ENCODE measurements around the gene TRIM66. TPM values are rescaled to one million over a fixed set of nuclear protein-coding genes. Genes with fewer than 3 reads are reported as not detected.

Gene TRIM66
- total RNA-seq, 1 donor from 2014 or later, result 4.2 TPM

DNA sequence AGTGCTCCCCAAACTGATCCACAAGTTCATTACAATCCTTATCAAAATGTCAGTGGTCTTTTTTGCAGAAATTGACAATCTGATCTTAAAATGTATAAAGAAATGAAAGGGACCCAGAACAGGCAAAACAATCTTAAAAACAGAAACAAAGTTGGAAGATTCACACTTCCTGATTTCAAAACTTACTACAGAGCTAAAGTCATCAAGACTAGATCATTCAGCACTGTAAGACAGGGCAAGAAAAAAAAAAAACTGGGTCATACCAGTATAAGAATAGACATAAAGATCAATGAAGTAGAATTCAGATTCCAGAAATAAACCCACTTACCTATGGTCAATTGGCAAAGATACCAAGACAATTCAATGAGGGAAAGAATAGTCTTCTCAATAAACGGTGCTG is 84.0 kb downstream of the TRIM66 start:
- H3K27me3 ChIP-seq (ENCODE audit: control insufficient read depth, insufficient read depth, low read length), result no peaks in the 10 kb centered on the region

DNA sequence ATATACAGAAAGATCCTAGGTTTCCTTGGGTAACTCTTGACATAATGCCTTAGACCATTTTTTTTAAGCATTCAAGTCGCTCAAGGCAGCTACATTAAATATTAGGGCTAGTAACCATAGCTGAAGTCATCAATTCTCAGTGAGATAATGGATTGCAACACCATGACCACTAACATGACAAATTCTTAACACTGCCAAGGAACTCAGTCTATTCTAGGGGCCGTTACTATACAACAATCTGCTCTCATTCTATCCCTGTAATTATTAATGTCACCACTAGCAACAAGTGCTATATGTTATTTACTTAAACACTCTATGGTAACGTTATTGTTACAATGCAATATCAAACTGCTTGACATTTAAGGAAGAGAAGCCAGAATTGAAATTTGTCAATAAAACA is 85.3 kb downstream of the TRIM66 start:
- no peak for DNase-seq (ENCODE audit: low read depth)
- Histone ChIP-seq H3K36me3 (ENCODE audit: control insufficient read depth, insufficient read depth, low read length) (no peaks in the 10 kb centered on the region), H3K4me3 (ENCODE audit: low read depth, low read length) (no peak overlapping the region), H3K27me3 (ENCODE audit: control insufficient read depth, insufficient read depth, low read length) (no peaks in the 10 kb centered on the region)
- TF ChIP-seq, protein P1, sequence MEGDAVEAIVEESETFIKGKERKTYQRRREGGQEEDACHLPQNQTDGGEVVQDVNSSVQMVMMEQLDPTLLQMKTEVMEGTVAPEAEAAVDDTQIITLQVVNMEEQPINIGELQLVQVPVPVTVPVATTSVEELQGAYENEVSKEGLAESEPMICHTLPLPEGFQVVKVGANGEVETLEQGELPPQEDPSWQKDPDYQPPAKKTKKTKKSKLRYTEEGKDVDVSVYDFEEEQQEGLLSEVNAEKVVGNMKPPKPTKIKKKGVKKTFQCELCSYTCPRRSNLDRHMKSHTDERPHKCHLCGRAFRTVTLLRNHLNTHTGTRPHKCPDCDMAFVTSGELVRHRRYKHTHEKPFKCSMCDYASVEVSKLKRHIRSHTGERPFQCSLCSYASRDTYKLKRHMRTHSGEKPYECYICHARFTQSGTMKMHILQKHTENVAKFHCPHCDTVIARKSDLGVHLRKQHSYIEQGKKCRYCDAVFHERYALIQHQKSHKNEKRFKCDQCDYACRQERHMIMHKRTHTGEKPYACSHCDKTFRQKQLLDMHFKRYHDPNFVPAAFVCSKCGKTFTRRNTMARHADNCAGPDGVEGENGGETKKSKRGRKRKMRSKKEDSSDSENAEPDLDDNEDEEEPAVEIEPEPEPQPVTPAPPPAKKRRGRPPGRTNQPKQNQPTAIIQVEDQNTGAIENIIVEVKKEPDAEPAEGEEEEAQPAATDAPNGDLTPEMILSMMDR (IDR thresholded peaks at IDR 0.05; ENCODE audit: insufficient read depth, low read length, poor library complexity, severe bottlenecking), result no peak

More for the DNA sequence above, 84.0 kb downstream of the TRIM66 start:
- TF ChIP-seq, protein P1 (IDR thresholded peaks at IDR 0.05; ENCODE audit: insufficient read depth, low read length, poor library complexity, severe bottlenecking), result no peak
- H3K4me3 ChIP-seq (ENCODE audit: low read depth, low read length), result no peak overlapping the region
- H3K36me3 ChIP-seq (ENCODE audit: control insufficient read depth, insufficient read depth, low read length), result no peaks in the 10 kb centered on the region
- DNase-seq (ENCODE audit: low read depth), result no peak

DNA sequence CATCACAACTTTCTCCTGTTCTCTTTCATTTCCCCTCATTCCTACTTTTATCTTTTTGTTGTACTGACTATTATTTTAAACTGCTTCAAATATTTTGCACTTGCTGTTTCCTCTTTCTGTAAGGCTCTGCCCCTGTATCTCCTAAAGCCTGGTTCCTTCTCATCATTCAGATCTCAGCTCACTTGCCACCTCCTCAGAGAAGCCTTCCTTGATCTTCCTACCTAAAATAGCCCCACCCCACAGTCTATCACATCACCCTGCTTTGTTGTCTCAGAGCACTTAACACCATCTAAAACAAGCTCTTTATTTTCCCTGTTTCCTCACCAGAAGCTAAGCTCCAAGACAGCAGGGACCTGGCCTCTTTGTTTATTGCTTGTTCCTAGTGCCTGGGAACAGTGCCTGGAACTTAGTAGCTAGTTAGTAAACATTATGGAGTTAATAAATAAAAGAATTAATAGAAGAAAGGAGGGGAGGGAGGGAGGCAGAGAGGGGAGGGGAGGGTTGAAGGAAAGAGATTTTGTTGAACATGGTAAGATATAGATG is 85.9 kb downstream of the TRIM66 start:
- no peaks in the 10 kb centered on the region for H3K36me3 ChIP-seq (ENCODE audit: control insufficient read depth, insufficient read depth, low read length)
- no peak overlapping the region for H3K4me3 ChIP-seq (ENCODE audit: low read depth, low read length)
- no peak for DNase-seq (ENCODE audit: low read depth)
- TF ChIP-seq, protein P1 (IDR thresholded peaks at IDR 0.05; ENCODE audit: insufficient read depth, low read length, poor library complexity, severe bottlenecking), result no peak
- no peaks in the 10 kb centered on the region for H3K27me3 ChIP-seq (ENCODE audit: control insufficient read depth, insufficient read depth, low read length)

DNA sequence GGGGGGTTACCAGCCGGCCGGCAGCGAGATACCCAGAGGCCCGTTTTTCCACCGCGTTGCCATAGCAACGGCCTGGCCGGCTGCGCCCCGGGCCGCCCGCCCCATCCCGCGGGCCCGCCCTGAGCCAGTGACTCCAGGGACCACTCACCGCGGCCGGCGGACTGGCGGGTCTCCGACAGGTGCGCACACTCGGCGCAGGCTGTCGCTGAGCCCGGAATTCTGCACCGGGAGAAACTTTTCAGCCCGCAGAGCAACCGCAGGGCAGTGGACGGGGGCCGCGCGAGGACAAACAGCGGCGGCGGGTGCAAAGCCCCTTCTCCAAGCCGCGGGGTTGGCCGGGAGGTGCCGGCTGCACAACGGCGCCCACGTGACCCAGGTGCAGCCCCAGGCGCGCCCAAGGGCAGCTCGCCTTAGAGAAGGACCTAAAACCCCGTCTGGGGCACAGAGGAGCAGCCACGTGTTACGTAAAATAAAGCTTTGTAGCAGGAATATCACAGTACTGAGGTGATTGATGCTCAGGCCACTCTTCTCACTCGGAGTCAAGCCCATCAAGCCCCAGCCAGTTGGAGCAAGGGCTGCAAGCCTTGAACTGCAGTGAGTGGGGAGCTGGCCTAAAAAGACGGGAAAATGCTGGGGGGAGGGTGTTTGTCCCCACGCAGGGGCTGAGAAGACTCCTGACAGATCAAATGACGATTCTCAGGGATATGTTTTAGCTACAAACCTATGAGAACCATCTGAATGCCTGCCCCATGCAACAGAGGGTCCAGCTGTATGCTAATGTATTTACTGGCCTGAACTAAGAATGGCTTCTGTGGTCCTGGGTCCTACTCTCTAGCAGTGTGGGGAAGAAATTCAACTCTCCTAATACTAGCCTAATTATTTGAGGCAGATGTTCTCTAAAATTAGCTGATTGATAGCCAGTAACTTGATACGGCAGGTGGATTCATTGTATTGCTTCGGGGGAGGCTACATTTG is 88.2 kb downstream of the TRIM66 start, which contains the start of gene STK33:
Gene STK33, minus strand, starts transcription at position 294 of the 975 bp plus-strand sequence. CDS start 119,323 bp downstream, outside the sequence.
- no peak for DNase-seq (ENCODE audit: low read depth)
- Histone ChIP-seq H3K27me3 (ENCODE audit: control insufficient read depth, insufficient read depth, low read length) (no peaks in the 10 kb centered on the region), H3K4me3 (ENCODE audit: low read depth, low read length) (peak within 1 kb of the TSS; percentile 80), H3K36me3 (ENCODE audit: control insufficient read depth, insufficient read depth, low read length) (no peaks in the 10 kb centered on the region)
- TF ChIP-seq, protein P1 (IDR thresholded peaks at IDR 0.05; ENCODE audit: insufficient read depth, low read length, poor library complexity, severe bottlenecking), result no peak

DNA sequence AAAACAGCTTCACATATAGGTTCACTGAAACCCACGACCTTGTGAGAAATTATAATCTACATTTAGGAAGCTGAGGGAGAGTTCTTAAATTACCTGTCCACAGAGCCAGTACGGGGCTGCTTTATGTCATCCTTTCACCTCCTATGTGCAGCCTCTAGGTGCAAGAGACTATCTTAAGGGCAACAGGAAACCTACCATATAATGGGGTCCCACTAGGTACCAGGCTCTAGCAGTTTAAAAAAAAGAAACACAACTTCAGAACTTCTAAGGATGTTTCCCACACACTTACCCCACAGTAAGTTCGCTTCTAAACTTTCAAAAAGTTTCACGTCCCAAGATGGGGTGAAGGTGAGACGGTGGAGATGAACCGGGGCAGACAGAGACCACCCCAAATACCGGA is 89.0 kb downstream of the TRIM66 start:
- no peaks in the 10 kb centered on the region for H3K27me3 ChIP-seq (ENCODE audit: control insufficient read depth, insufficient read depth, low read length)
- TF ChIP-seq, protein P1 (IDR thresholded peaks at IDR 0.05; ENCODE audit: insufficient read depth, low read length, poor library complexity, severe bottlenecking), result no peak
- no peak for DNase-seq (ENCODE audit: low read depth)
- peak overlapping the region; percentile 80 for H3K4me3 ChIP-seq (ENCODE audit: low read depth, low read length)
- no peaks in the 10 kb centered on the region for H3K36me3 ChIP-seq (ENCODE audit: control insufficient read depth, insufficient read depth, low read length)
